Fibroblast of lung (primary cell): ENCODE data around the gene RNASEH2A. TPM values are rescaled to one million over a fixed set of nuclear protein-coding genes. Genes with fewer than 3 reads are reported as not detected.

ENCODE experiments used
- DNase-seq, 2 donors: peaks; one replicate each; pipeline versions ENCODE4 v3.0.0 to v3.0.0-alpha.2; 2010; ENCODE audit warnings: low read depth in 2 of 2
- H2AFZ ChIP-seq: 2 replicates; pipeline ENCODE4 v1.5.1; 2012; ENCODE audit warnings: low read length, control low read depth, inconsistent platforms
- H3K27ac ChIP-seq: 2 replicates; pipeline ENCODE4 v1.5.1; 2011; ENCODE audit warnings: low read length, control low read depth; ENCODE audit not compliant: insufficient read depth
- H3K27me3 ChIP-seq: 2 replicates; pipeline ENCODE4 v1.5.1; 2011; ENCODE audit warnings: mild to moderate bottlenecking, low read length; ENCODE audit not compliant: control insufficient read depth, insufficient read depth
- H3K36me3 ChIP-seq: 2 replicates; pipeline ENCODE4 v1.5.1; 2011; ENCODE audit warnings: low read length; ENCODE audit not compliant: control insufficient read depth, insufficient read depth
- H3K4me1 ChIP-seq: 2 replicates; pipeline ENCODE4 v1.5.1; 2011; ENCODE audit warnings: low read length; ENCODE audit not compliant: control insufficient read depth, insufficient read depth; ENCODE audit errors: extremely low read depth
- H3K4me2 ChIP-seq: 2 replicates; pipeline ENCODE4 v1.5.1; 2011; ENCODE audit warnings: low read length, control low read depth; ENCODE audit not compliant: insufficient read depth; ENCODE audit errors: extremely low read depth
- H3K4me3 ChIP-seq, 4 experiments: fragments of 200-600 bp in 1 of 4; sonication (generic) in 1 of 4; replicated peaks in 1 of 4; 2 replicates each; pipeline ENCODE4 v1.5.1; 2011 to 2016; ENCODE audit warnings: low read length in 4 of 4, low read depth in 3 of 4, mild to moderate bottlenecking in 3 of 4, control low read depth in 2 of 4, inconsistent platforms in 1 of 4, mixed read lengths in 1 of 4; ENCODE audit not compliant: insufficient read depth in 1 of 4; ENCODE audit errors: control extremely low read depth in 1 of 4
- H3K79me2 ChIP-seq: 2 replicates; pipeline ENCODE4 v1.5.1; 2012; ENCODE audit warnings: mild to moderate bottlenecking, low read length, inconsistent platforms; ENCODE audit not compliant: control insufficient read depth, insufficient read depth
- H3K9ac ChIP-seq: 2 replicates; pipeline ENCODE4 v1.5.1; 2011; ENCODE audit warnings: mild to moderate bottlenecking, low read length, control low read depth; ENCODE audit not compliant: insufficient read depth
- H3K9me3 ChIP-seq: 2 replicates; pipeline ENCODE4 v1.5.1; 2012; ENCODE audit warnings: low read depth, low read length; ENCODE audit not compliant: control insufficient read depth, insufficient read depth
- H4K20me1 ChIP-seq: 2 replicates; pipeline ENCODE4 v1.5.1; 2011; ENCODE audit warnings: low read length; ENCODE audit not compliant: control insufficient read depth, insufficient read depth; ENCODE audit errors: extremely low read depth
- EZH2 ChIP-seq: IDR thresholded peaks from 2 replicates; pipeline ENCODE4 v1.5.1; 2012; ENCODE audit warnings: low read length, control low read depth, mild to moderate bottlenecking; ENCODE audit errors: missing control alignments
- polyA plus RNA-seq, 2 donors: library from polyadenylated mRNA; depleted of rRNA in 1 of 2; stranded (reverse) in 1 of 2; unstranded in 1 of 2; fragments of >200 nt; gene quantifications; 2 replicates each; pipeline ENCODE4 v1.2.1, GENCODE V29; 2011 to 2012; ENCODE audit warnings: missing spikeins in 1 of 2
- total RNA-seq: library from RNA; depleted of rRNA; stranded (reverse); fragments of >200 nt; gene quantifications from 2 replicates; pipeline ENCODE4 v1.2.1, GENCODE V29; 2014
- TF ChIP-seq, protein P1 (sequence below), 2 donors: IDR thresholded peaks in 1 of 2; conservative IDR thresholded peaks in 1 of 2; 1 replicate in 1 of 2; 2 replicates in 1 of 2; pipeline ENCODE4 v1.5.1; 2011 to 2012; ENCODE audit warnings: low read length in 2 of 2, control low read depth in 1 of 2, inconsistent platforms in 1 of 2, low read depth in 1 of 2, mild to moderate bottlenecking in 1 of 2

RNASEH2A gene
- total and polyA plus RNA-seq, 2 donors (not counting 1 experiment from before 2014, with no cell fraction given): 8.9 to 14.3 TPM

DNA sequence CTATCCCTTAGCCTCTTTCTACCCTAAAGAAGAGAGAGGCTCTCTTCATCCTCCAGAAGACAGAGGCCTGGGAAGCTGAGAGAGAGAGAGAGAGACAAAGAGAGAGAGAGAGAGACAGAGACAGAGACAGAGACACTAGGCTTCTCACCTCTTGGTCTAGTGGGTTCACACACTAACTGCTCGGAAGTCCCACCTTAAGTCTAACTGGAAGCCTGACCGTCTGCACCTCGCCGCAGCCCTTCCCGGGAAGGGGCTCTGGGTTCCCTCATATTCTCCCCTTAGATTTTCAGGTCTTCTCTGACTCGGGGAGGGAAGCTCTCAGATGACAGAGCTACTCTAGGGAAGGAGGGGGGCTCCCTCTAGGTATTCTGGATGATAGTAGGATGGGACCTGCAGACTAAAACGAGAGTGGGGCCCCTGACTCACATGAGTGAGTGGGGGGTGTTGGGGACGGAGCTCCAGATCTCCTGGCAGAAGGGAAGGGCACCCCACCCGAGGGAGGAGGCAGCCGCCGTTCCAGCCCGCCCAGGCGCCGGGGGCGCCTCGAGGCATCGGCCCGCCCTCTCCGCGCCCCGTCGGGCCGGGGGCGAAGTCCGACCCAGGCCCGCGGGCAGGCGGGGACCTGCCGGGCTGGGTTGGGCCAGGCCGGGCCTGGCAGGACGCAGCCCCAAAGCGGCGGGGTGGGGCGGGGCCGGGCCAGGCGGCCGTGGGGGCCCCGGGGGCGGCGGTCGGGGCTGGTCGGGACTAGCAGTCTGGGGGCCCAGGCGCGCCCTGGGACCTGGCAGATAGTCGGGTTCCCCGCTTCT lies 17.1 kb upstream of the RNASEH2A start:
- H3K4me3 ChIP-seq: peak overlapping the region; percentile 17 to 96 (median 33)
- H3K9me3 ChIP-seq: no peaks in the 10 kb centered on the region
- H2AFZ ChIP-seq: no peak overlapping the region
- H3K27ac ChIP-seq: peak overlapping the region; percentile 97
- H3K4me2 ChIP-seq: peak overlapping the region; percentile 97
- no peak for TF ChIP-seq EZH2
- TF ChIP-seq, protein P1, sequence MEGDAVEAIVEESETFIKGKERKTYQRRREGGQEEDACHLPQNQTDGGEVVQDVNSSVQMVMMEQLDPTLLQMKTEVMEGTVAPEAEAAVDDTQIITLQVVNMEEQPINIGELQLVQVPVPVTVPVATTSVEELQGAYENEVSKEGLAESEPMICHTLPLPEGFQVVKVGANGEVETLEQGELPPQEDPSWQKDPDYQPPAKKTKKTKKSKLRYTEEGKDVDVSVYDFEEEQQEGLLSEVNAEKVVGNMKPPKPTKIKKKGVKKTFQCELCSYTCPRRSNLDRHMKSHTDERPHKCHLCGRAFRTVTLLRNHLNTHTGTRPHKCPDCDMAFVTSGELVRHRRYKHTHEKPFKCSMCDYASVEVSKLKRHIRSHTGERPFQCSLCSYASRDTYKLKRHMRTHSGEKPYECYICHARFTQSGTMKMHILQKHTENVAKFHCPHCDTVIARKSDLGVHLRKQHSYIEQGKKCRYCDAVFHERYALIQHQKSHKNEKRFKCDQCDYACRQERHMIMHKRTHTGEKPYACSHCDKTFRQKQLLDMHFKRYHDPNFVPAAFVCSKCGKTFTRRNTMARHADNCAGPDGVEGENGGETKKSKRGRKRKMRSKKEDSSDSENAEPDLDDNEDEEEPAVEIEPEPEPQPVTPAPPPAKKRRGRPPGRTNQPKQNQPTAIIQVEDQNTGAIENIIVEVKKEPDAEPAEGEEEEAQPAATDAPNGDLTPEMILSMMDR (conservative IDR thresholded peaks at IDR 0.05 in 1 of 2, IDR thresholded peaks at IDR 0.05 in 1 of 2; ENCODE audit: low read depth in 1 of 2, low read length in 2 of 2): no peak
- DNase-seq: no peak
- H3K36me3 ChIP-seq: peaks cover 2% of the 10 kb centered on the region
- no peaks in the 10 kb centered on the region for H4K20me1 ChIP-seq
- peak overlapping the region; percentile 81 for H3K9ac ChIP-seq
- H3K27me3 ChIP-seq: no peaks in the 10 kb centered on the region
- peaks cover 25% of the 10 kb centered on the region for H3K4me1 ChIP-seq
- H3K79me2 ChIP-seq: peaks cover 20% of the 10 kb centered on the region

DNA sequence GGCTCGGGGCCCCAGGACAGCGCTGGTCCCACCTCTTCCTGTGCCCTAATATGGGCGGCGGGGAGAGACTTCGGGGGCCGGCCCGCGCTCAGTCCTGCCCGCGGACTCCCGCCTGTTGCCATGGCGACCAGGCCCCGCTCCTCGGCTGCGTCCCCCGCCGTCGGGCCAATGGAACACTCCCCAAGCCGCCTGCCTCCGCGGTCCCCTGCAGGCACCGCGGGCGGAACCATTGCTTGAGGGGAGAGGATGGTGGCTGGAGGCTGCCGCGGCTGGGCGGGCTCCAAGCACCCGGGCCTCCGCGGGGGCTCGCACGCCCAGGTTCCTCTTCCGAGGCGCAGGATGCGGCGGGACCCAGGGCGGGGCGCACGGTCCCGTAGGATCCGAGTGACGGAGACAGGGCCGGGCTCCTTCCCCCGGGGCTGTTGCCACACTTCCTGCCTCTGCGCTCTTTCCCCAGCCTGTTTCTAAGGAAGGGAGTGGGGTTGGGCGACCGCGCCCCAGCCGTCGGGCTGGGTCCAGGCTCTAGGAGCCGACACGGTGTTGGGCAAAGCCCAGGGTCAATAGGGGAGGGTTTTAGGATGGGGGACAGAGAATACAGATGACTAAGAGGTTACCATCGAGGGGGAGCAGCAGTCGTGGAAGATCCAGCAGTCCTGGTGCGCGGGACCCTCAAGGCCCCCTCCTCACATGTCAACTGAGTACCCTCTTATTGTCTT lies 16.3 kb upstream of the RNASEH2A start:
- Histone ChIP-seq H3K9ac (peak overlapping the region; percentile 81), H3K4me3 (peak overlapping the region; percentile 1 to 96 (median 36)), H3K27me3 (no peaks in the 10 kb centered on the region), H4K20me1 (no peaks in the 10 kb centered on the region), H3K4me1 (peaks cover 25% of the 10 kb centered on the region), H3K36me3 (peaks cover 2% of the 10 kb centered on the region), H3K27ac (peak overlapping the region; percentile 97), H2AFZ (no peak overlapping the region), H3K79me2 (peaks cover 20% of the 10 kb centered on the region), H3K4me2 (peak overlapping the region; percentile 97), H3K9me3 (no peaks in the 10 kb centered on the region)
- TF ChIP-seq EZH2: no peak
- peak; percentile 96 for DNase-seq

DNA sequence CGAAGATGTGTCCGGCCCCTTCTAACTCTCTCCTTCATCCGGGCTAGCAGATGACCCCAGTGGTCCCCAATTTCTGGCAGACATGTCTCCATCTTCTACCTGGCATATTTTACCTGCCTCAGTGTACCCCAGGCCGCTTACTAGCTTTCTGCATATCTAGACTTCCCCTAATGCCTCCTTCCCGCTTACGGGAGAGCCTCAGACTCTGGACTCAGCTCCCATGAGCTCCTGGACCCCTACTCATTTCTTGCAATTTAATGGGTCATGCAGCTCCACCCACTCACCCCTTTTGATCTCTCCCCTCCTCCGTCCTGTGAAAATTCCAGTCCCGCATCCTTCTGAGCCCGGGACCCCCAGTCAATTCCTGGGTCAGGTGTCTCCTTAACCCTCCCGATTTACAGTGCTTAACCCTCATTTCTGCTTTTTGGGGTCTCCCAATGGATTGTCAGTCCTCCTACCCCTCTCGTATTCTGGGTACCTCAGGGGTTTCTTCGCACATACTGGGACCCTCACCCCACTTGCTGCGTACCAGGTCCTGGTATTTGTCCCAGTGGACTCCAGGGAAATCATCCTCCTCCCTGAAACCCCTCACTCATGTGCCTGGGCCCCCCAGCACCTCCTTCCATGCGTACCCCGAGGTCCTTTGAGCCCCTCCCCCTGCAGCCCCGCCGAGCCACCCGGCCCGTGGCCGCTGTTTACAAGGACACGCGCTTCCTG lies 15.6 kb upstream of the RNASEH2A start:
- TF ChIP-seq EZH2: no peak
- TF ChIP-seq, protein P1 (conservative IDR thresholded peaks at IDR 0.05 in 1 of 2, IDR thresholded peaks at IDR 0.05 in 1 of 2; ENCODE audit: low read depth in 1 of 2, low read length in 2 of 2): no peak
- Histone ChIP-seq H3K9ac (peak overlapping the region; percentile 81), H4K20me1 (no peaks in the 10 kb centered on the region), H3K9me3 (no peaks in the 10 kb centered on the region), H3K27me3 (no peaks in the 10 kb centered on the region), H3K4me2 (peak overlapping the region; percentile 97), H2AFZ (no peak overlapping the region), H3K4me3 (peak overlapping the region; percentile 1 to 96 (median 36)), H3K27ac (peak overlapping the region; percentile 97), H3K79me2 (peaks cover 20% of the 10 kb centered on the region), H3K36me3 (peaks cover 2% of the 10 kb centered on the region), H3K4me1 (peaks cover 24% of the 10 kb centered on the region)
- DNase-seq: no peak
